Keratinocyte (primary cell): ENCODE data around the gene DUSP22. TPM values are rescaled to one million over a fixed set of nuclear protein-coding genes. Genes with fewer than 3 reads are reported as not detected.

Source experiments
- DNase-seq: peaks from one replicate; pipeline ENCODE4 v3.0.0-alpha.2; 2011; ENCODE audit warnings: low read depth, missing footprints, low spot score
- FAIRE-seq: peaks from 2 replicates; lab custom pipeline; 2011; peaks lifted over from hg19 to GRCh38; lab: Jason Lieb, UNC
- H2AFZ ChIP-seq: 2 replicates; pipeline ENCODE4 v1.6.0; 2012; ENCODE audit warnings: low read length, control low read depth, inconsistent platforms; ENCODE audit not compliant: control insufficient read depth
- H3K27ac ChIP-seq: 2 replicates; pipeline ENCODE4 v1.5.1; 2011; ENCODE audit warnings: low read length; ENCODE audit not compliant: control insufficient read depth, insufficient read depth
- H3K27me3 ChIP-seq: 3 replicates; pipeline ENCODE4 v1.6.0; 2011; ENCODE audit warnings: low read length; ENCODE audit not compliant: control insufficient read depth, insufficient read depth; ENCODE audit errors: extremely low read depth
- H3K36me3 ChIP-seq, 2 experiments: 2 replicates in 1 of 2; 3 replicates in 1 of 2; pipeline ENCODE4 v1.5.1; 2011; ENCODE audit warnings: low read length in 2 of 2, mild to moderate bottlenecking in 1 of 2; ENCODE audit not compliant: control insufficient read depth in 2 of 2, insufficient read depth in 2 of 2; ENCODE audit errors: extremely low read depth in 1 of 2
- H3K4me1 ChIP-seq: 3 replicates; pipeline ENCODE4 v1.5.1; 2011; ENCODE audit warnings: low read length; ENCODE audit not compliant: control insufficient read depth, insufficient read depth; ENCODE audit errors: extremely low read depth
- H3K4me2 ChIP-seq: 3 replicates; pipeline ENCODE4 v1.6.0; 2011; ENCODE audit warnings: low read depth, low read length; ENCODE audit not compliant: control insufficient read depth, insufficient read depth; ENCODE audit errors: extremely low read depth
- H3K4me3 ChIP-seq, 3 experiments: fragments of 200-600 bp in 1 of 3; sonication (generic) in 1 of 3; 2 replicates in 2 of 3; 3 replicates in 1 of 3; pipeline ENCODE4 v1.5.1; 2011 to 2016; ENCODE audit warnings: low read length in 3 of 3, mild to moderate bottlenecking in 3 of 3, control low read depth in 2 of 3, inconsistent platforms in 1 of 3, low read depth in 1 of 3, mixed read lengths in 1 of 3, mixed run types in 1 of 3, moderate library complexity in 1 of 3; ENCODE audit not compliant: control insufficient read depth in 2 of 3, insufficient read depth in 2 of 3; ENCODE audit errors: extremely low read depth in 1 of 3
- H3K79me2 ChIP-seq: 2 replicates; pipeline ENCODE4 v1.6.0; 2012; ENCODE audit warnings: low read length; ENCODE audit not compliant: control insufficient read depth, insufficient read depth
- H3K9ac ChIP-seq: 3 replicates; pipeline ENCODE4 v1.6.0; 2011; ENCODE audit warnings: low read length; ENCODE audit not compliant: control insufficient read depth, insufficient read depth; ENCODE audit errors: extremely low read depth
- H3K9me1 ChIP-seq: 3 replicates; pipeline ENCODE4 v1.6.0; 2011; ENCODE audit warnings: low read length; ENCODE audit not compliant: control insufficient read depth, insufficient read depth; ENCODE audit errors: extremely low read depth
- H3K9me3 ChIP-seq: 2 replicates; pipeline ENCODE4 v1.5.1; 2012; ENCODE audit warnings: low read depth, low read length; ENCODE audit not compliant: control insufficient read depth
- H4K20me1 ChIP-seq: 3 replicates; pipeline ENCODE4 v1.6.0; 2011; ENCODE audit warnings: low read length; ENCODE audit not compliant: control insufficient read depth, insufficient read depth; ENCODE audit errors: extremely low read depth
- CTCF ChIP-seq, 3 experiments: IDR thresholded peaks in 1 of 3; conservative IDR thresholded peaks in 1 of 3; optimal IDR thresholded peaks in 1 of 3; 2 replicates in 2 of 3; 3 replicates in 1 of 3; pipeline versions ENCODE3 to v1.5.1; 2011; ENCODE audit warnings: low read length in 3 of 3, mild to moderate bottlenecking in 3 of 3, moderate library complexity in 2 of 3, control low read depth in 1 of 3, inconsistent platforms in 1 of 3; ENCODE audit not compliant: insufficient read depth in 2 of 3; ENCODE audit errors: extremely low read depth in 1 of 3
- EZH2 ChIP-seq: IDR thresholded peaks from one replicate; pipeline ENCODE4 v1.6.1; 2012; ENCODE audit warnings: inconsistent platforms, mild to moderate bottlenecking, low read length, moderate library complexity
- dilution Hi-C: fragments of 300-500 bp; cut with MboI; formaldehyde crosslinking; loops from one replicate; pipeline ENCODE4 v1.7.0; 2020; ENCODE audit warnings: low sequenced_read_pairs; ENCODE audit not compliant: extremely low pct_ligation_motif_present
- polyA plus RNA-seq, 5 experiments: library from polyadenylated mRNA; depleted of rRNA in 3 of 5; stranded (reverse) in 3 of 5; stranded (forward) in 1 of 5; unstranded in 1 of 5; fragments of >200 nt; gene quantifications; 1 replicate in 1 of 5; 2 replicates in 3 of 5; 3 replicates in 1 of 5; pipeline versions ENCODE4 v1.2.1 to v1.2.3, GENCODE V29; 2011 to 2012; ENCODE audit warnings: missing spikeins in 2 of 5, low read depth in 1 of 5, low replicate concordance in 1 of 5

The DUSP22 gene
- polyA plus RNA-seq, 1 donor (not counting 4 experiments of a cell fraction or from before 2014, with no cell fraction given) = 17.3 TPM

- Histone ChIP-seq H3K9me1 (no peaks in the 10 kb centered on the region), H3K27ac (no peak overlapping the region), H3K4me1 (no peaks in the 10 kb centered on the region), H3K4me2 (no peak overlapping the region), H4K20me1 (no peaks in the 10 kb centered on the region), H3K4me3 (no peak overlapping the region), H3K79me2 (no peaks in the 10 kb centered on the region), H3K27me3 (peaks cover 4% of the 10 kb centered on the region), H2AFZ (no peak overlapping the region), H3K9ac (no peak overlapping the region), H3K36me3 (no peaks in the 10 kb centered on the region), H3K9me3 (peaks cover 3% of the 10 kb centered on the region)
- DNase-seq (no peak), FAIRE-seq (no peak)
- dilution Hi-C loops = no loop called here
- TF ChIP-seq EZH2 (no peak), CTCF (optimal IDR thresholded peaks at IDR 0.05 in 1 of 3, IDR thresholded peaks at IDR 0.05 in 1 of 3, conservative IDR thresholded peaks at IDR 0.05 in 1 of 3; ENCODE audit: extremely low read depth in 1 of 3, insufficient read depth in 2 of 3, low read length in 3 of 3) (no peak)
These were observed 80.7 kb downstream of the DUSP22 start for GRCh38 chr6:373031-373430.

DNA sequence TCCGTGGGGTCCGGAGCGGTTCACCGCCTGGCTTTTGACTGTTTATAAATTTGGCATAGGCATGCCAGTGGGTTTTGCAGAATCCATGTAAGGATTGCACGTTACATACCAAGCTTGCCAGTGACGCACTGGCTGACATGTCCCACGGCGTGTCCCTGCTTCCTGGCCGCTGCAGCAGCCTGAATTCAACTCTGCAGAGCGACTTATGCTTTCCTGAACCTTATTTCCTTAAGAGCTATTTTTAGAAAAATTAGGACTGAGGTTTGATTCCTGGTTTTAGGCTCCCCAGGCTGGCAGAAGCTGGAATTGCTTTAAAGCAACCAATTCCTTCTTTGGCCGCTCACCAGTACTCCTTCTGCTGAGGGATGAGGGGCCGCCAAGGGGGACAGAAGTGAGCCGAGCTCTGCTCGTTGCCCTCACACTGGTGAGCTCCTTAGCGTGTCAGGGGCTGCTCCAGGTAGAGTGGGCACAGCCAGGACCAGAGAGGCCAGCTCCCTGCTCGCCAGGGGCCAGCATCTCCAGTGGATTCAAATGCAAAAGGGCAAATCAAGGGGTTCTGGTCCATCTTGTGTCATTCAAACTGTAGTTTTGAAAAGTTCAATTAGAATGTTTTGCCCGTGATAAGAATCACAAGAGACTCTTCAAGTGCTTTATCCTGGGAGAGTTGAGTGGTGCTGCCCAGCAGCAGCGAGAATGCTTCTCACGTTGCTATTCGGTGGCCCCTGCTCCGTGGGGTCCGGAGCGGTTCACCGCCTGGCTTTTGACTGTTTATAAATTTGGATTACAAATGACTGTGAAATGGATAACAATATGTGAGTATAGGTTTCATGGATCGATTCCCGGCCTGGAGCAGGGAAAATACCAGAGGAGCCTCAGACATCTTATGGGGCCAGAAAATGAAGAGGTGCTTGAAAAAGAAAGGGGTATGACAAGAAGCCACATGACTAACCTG lies 81.8 kb downstream of the DUSP22 start:
- Histone ChIP-seq H3K4me1 (no peaks in the 10 kb centered on the region), H3K9me1 (no peaks in the 10 kb centered on the region), H3K9me3 (peaks cover 6% of the 10 kb centered on the region), H3K79me2 (no peaks in the 10 kb centered on the region), H3K4me2 (no peak overlapping the region), H3K27me3 (peaks cover 7% of the 10 kb centered on the region), H3K36me3 (no peaks in the 10 kb centered on the region), H4K20me1 (no peaks in the 10 kb centered on the region), H3K4me3 (no peak overlapping the region), H3K9ac (no peak overlapping the region), H3K27ac (no peak overlapping the region), H2AFZ (no peak overlapping the region)
- dilution Hi-C loops = no loop called here
- no peak for DNase-seq
- no peak for FAIRE-seq
- no peak for TF ChIP-seq EZH2
